Superior temporal gyrus (tissue), 1 donor: Measurements from ENCODE around the gene BCORL1.

Source experiments
- DNase-seq: peaks from one replicate; pipeline ENCODE4 v3.0.0-alpha.2; 2016; ENCODE audit errors: extremely low spot score

Gene BCORL1

DNA sequence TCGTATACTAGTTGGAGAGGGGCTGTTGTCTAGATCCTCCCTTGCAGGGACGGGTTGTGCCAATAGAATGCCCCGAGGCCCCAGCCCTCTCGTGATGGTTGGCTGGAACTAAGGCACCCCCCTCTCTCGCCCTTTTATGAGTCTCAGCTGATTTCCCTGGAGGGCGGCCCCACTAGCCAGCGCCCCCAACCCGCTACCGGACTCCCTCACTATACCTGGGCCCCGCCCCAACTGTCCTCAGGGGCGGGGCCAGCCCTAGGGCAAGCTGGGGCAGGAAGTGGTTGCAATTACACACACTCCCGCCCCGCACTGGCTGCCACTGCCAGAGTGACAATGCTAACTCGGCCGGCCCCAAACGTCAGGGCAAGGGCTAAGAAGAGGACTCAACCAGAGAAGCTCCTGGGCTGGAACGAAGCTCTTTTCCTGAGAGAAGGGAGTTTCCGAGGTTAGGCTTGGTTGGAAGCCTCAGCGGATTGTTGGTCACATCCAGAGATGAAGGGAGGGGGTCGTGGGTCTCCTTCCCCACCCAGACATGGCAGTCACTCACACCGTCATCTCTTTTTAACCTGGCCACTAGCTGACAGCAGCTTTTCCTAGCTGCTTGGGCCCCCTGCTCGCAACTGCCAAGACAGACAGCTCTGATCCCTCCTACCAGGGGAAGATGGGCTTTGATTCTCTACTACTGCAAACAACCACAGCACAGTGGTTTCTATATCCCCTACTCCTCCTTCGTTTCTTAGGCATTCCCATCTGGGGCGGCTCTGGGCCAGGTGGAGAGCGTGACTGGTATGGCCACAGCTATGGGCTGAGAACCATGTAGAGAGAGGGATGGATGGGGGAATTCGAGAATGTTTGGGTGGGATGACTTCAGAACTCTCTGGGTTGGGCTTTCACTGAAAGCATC lies 21.0 kb upstream of the BCORL1 start:
- DNase-seq, result no peak

DNA sequence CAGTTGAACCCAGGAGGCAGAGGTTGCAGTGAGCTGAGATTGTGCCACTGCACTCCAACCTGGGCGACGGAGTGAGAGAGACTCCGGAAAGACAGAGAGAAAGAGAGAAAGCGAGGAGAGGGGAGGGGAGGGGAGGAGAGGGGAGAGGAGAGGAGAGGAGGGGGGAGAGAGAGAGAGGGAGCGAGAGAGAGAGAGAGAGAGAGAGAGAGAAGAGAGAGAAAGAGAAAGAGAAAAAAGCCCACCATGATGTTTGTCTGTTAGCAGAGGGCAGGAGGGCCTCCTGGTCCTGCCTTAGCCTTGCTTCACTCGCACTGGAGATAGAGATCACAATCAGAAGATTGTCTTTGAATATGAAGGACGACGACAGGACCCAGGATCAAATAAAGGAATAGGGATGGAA lies 18.7 kb upstream of the BCORL1 start:
- no peak for DNase-seq

DNA sequence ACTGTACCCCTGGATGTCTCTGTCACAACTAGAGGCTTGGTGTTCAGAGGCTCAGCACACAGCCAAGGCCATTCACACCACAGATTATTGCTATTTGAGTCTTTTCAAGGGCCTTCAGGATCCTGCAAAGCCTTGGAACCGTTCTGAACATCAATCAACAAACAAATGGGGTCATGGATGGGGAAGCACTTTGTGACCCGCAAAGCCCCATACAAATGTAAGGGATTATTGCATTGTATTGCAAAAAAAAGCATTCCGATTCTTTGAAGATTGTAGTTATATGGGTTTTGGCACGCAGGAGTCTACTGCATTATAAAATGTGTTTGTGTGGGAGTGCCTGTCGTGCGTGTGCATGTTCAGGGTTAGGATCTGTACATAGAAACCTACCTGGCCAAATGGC lies 17.3 kb upstream of the BCORL1 start:
- DNase-seq, result no peak

DNA sequence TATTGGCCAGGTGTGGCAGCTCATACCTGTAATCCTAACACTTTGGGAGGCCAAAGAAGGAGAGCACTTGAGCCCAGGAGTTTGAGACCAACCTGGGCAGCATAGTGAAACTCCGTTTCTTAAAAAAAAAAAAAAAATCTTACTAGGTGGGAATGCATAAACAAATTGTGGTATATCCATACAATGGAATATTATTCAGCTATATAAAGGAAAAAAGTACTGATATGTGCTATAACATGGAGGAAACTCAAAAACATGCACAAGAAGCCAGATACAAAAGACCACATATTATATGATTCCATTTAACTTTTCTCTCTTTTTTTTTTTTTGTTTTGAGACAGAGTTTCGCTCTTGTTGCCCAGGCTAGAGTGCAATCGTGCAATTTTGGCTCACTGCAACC lies 13.5 kb upstream of the BCORL1 start:
- DNase-seq, result no peak

DNA sequence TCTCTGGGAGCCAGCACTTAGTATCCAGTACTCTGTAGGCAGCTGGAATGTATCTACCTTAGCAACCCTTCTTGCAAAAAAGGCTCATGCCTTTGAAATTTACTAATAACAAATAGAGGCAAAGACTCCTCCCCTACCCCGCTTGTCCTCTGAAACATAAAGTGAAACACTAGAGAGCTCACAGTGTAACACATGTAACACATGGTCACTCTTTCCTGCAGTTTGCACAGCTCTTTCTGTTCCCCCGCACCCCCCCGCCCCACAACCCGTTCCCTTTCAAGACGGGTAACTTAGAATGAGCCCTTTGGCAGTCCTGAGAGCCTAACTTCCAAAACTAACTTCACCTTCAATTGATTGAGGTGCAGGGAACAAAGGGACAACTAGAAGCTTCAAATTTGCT lies 6.0 kb upstream of the BCORL1 start:
- no peak for DNase-seq

DNA sequence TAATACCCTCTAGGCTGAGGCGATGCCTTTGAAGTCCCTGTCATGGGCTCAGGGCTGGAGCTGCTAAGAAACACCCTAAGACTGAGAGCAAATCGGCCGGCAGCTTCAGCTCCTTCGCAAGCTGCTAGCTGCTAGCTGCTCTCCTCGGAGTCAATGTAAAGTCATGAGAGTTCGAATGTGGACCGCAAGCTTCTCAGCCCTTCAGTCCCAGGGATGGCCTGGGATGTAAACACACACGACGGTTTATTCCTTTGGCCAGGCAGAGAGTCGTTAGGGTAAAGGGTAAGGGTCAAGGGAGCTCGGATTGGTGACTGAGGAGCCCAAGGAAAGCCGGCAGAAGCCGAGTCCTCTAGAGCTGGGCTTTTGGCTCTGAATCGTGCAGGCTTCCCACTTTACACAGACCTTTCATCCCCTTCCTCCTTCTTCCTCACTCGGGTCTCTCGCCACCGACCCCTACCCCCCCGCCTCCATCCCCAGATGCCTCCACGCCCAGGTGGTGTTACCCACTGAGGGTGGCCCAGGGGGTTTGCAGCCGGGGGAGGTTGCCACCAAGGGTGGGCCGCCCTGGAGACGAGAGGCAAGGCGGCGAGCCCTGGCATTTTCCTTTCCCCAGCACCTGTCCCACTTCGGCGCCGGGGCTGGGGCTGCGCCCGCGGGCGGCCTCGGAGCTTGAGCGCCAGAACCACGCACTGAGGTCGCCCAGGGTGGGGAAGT lies 3.1 kb upstream of the BCORL1 start:
- no peak for DNase-seq

DNA sequence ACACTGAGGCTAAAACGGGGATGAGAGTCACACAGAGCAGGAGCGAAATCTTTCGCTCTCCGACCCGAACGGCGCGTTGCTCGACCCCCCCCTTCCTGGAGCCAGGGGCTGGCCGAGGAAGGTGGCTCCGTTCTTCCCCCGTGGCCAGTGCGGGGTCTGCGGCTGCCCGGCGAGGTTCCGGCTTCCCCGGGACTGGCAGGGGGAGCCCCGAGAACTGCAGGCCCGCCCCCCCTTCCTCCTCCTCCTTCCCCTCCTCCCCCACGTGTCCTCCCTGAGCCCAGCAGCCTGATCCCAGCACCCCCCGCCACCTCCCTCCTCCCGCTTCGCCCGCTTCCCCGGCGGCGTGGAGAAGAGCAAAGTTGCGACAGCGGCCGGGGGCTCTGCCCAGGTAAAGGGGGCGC lies 2.4 kb upstream of the BCORL1 start:
- DNase-seq, result no peak

DNA sequence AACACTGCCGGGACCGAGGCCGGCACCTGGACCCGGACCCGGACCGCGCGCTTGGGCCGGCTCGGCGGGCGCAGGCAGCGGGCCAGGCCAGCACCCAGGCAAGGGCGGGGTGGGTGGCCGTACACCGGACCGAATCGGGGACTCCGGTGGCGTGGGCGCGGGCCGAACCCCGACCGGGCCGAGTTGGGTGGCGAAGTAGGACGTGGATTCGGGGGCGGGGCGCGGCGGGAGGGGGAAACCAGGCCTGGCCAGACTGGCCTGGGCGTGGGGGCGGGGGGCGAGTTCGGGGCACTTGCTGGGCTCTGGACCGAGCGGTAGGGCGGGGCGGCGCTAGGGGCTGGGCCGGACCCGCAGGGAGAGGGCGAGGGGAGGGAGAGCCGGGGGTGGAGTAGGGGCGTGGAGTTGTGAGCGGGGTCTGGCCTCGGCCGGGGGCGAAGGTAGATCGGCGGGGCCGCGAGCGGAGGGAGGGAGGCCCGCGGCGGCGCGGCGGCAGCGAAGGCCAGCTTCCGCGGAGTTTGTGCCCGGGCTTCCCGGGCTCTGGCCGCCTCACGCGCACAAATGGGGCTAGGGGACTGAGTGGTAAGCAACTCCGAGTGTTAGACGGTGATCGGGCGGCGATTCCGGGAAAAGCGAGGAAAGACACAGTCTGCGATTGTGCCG lies 1.8 kb upstream of the BCORL1 start:
- no peak for DNase-seq

DNA sequence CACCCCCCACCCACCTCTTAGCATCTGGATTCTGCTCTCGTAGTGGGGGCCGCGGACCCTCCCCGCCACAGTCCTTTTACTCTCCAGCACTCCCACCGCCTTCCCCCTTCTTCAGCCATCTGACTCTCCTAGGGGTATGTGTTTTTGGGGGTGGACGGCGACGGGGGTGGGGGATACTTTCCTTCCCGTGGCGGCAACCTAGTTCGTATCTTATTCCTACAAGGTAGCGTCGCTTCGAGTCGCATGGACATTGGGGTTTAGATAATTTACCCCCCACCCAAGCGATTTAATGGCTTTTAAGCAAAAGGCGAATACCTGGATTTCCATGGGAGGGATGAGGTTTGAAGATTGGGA lies 1.3 kb upstream of the BCORL1 start:
- DNase-seq, result no peak

DNA sequence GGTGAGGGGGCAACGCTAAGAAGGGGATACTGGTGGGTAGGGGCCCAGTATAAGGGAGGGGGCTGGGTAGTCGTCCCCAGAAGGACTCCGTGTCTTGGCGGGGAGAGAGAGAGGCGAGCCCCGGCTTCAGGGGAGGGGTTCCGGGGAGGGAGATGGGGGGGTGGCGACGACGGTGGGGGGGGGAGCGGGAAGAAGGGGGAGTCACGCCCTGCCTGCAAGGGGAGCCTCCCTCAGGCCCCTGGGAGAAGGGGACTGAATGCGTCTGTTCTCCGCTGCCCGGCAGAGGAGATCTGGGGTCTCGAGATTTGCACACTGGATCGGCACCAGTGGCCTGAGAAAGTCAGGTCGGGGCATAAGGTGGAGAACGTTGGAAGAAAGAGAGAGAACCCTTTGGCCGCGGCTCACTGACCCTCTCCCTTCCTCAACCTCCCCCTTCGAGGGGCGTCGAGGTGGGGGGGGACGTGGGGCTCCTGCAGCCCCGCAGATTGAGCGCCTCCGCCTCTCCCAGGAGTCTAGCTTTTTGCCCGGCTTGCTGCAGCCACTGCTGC lies 609 bp upstream of the BCORL1 start:
- DNase-seq, result no peak

DNA sequence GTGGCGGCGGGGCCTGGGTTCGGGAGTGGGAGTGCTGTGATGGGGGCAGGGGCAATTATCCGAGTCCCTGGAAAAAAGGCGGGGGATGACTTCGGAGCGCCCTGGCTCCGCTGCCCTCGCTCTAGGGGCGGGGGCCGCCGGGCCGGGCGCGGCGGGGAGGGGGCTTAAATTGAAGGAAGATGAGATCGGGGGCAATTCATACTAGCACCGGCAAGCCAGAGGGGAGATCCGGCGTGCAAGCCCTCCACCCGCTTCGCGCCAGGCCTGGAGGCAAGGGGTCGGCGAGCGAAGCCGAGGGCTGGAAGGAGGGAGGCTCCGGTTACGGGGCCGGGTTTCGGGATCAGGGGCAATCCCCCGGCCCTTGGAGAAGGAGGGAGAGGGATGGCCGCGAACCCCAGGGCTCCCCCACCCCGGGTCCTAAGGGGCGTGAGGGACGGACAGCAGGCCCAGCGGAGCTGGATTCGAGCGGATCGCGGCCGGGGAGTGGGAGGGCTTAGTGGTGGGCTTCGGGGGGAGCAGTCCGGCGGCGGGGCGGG lies 1.2 kb downstream of the BCORL1 start:
- no peak for DNase-seq

DNA sequence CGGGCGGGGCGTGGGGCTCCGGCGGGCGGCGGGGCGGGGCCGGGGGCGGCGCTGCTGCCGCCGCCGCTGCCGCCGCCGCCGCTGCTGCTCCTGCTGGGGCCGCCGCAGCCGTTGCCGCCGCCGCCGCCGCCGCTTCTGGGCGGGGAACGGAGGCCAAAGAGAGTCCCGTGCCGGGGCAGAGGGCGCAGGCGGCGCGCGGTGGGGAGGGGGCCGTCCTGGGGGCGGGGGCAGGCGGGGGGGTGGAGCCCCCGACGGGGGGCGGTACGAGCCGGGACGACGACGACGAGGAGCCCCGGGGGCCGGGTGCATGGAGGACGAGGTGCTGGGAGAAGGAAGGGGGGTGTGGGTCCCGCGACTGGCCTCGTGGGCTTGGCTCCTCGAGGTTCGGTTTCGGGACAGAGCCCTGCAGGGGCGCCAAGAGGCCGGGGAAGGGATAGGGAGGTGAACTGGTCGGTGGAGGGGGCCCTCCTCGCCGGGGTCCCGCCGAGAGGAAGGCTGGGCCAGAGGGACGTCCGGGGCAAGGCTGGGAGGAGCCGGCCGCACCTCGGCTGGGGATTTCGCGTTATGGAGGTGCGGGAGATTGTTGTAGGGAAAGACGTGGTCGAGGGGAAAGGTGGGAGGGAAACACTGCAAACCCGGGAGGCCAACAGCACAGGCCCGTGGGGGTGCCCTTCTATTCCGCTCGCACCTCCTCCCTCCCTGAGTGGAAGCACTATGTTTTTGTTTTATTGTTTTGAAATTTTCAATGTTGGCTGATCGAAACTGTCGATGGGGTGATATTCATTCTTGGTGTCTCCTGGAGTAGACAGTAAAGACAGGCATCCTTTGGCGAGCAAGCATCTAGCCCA lies 1.9 kb downstream of the BCORL1 start:
- DNase-seq, result no peak

DNA sequence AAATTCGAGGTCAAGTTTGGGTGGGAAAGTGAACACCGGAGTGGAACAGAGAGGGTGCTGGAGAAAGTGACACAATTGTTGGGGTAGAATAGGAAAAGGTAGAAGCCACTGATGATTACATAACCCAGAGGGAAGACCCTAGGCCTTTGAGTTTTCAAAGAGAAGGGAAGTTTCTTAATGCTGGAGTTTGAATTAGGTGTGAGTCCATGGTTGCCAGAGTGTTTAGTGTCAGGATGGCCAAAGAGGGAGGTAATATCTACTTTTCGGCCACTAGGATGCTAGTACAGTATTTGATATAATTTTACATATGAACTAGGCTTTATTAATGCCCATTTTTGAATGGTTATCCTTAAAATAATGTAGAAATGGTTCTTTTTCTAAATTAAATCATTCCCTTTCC lies 5.4 kb downstream of the BCORL1 start:
- no peak for DNase-seq

DNA sequence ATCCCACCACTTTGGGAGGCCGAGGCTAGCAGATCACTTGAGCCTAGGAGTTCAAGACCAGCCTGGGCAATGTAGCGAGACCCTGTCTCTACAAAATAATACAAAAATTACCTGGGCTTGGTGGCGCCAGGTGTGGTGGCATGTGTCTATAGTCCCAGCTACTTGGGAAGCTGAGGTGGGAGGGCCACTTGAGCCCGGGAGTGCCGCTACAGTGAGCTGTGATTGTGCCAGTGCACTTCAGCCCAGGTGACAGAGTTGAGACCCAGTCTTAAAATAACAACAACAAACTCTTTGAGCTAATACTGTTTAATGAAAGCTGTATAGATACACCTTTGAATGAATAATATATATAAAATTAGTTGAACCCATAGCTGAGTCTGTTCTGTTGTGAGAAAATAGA lies 9.7 kb downstream of the BCORL1 start:
- no peak for DNase-seq

DNA sequence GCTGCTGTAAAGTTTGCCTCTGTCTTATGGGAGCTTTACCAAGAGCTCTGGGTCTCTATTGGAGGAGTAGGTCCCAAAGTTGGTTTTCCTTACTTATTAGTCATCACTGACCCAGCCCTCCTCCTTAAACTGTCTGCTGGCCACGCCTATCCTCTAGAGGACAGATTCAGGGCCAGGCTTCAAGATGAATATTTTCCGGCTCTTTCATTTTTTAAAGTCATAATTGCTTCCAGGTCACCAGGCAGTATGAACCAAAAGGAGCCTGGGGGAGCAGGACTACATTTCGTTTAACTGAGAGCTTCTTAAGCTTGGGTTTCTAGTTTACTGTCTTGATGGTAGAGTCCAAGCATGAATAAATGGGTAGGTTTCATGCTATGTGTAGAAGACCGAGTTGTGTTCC lies 13.7 kb downstream of the BCORL1 start:
- DNase-seq, result no peak

DNA sequence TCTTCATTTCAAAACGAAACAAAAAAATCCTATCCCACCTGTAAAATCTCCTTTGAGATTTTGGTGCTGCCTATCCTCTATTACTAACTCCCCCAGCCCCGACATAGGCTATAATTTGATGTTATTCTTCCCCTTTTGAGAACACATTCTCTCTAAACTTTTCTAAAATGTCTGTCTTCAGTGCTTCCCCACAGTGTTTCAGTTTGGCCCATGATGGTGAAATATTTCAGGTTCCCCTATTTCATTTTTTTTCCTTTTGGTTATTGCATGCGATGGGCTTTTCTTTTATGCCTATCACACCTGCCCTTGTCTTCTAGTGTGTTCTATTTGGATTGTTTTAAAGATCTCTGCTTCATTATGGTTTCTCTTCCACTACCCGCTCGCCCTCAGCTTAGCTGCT lies 14.7 kb downstream of the BCORL1 start:
- DNase-seq, result no peak

DNA sequence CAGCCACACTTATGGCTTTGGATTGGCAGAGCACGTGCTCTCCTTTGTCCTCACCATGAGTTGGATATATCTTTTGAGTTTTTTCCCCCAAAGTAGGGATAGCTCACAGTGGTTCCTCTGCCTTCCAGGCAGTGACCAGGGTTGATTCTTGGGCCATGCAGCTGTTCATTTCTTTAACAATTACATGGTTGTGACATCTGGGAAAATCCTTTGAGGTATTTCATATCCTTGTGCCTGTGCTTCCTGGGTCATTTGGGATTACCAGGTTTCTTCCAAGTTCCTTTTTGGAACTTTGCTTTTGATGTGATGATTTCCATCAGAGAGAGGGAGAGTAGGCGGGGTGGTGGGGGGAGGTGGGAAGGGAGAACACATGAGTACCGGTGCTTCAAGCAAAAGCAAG lies 15.6 kb downstream of the BCORL1 start:
- no peak for DNase-seq

DNA sequence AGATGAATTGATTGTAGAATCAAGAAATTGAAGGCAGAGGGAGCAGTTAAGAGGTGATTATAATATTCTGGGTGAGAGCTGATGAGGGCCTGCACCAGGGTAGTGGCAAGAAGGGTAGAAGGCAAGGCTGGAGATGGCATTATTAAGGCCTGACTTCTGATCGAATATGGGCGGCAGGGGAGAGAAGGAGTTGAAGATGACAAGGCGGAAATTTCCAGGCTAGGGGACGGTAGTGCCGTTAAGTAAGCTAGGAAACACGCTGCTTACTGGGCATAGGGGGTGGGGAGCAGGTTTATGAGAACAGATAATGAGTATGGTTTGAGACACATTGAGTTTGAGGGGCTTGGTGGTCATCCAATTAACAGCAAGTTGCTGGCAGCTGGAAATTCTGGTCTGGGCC lies 19.5 kb downstream of the BCORL1 start:
- DNase-seq, result no peak

DNA sequence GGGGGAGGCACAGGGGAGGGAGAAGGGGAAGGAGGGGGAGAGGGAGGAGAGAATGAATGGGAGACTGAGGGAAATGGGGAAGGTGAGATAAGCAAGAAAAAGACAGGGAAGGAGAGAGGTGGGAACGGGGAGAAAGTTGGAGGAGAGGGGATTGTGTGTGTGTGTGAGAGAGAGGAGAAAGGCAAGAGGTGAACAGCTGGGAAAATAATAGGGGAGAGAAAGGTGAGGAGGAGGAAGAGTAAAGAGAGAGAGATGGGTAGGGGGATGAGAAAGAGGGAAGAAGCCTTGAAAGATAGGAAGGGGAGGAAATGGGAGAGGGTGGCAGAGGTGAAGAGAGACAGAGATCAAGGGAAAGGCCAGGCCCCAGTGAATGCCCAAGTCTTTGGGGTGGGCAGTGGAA lies 20.1 kb downstream of the BCORL1 start:
- DNase-seq, result no peak

DNA sequence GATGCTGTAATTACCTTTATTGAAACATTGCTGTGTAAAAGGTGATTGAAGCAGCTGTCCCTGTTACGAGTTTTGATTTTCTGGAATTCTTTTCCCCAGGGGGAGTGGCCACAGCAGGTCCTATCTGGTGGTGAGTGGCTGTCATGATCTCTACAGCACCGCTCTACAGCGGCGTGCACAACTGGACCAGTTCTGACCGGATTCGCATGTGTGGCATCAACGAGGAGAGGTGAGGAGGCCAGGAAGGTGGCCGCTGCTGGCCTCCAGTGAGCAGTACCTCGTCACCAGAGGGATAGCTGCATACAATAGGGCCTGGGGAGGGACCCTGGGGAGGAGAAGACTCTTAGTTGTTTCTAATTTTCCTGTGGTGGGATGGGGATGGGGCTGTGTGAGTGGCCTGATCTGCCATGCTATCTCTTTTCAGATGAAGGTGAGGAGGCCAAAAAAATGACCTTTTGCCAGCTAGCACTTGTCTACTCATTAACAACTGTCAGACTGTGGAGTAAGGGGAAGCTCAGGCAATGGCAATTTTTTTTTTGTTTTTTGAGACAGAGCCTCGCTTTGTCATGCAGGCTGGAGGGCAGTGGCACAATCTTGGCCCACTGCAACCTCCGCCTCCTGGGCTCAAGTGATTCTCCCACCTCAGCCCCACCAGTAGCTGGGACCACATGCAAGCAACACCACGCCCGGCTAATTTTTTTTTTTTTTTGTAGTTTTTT lies 22.8 kb downstream of the BCORL1 start:
- no peak for DNase-seq
